Dendritic cell treated with granulocyte-macrophage colony-stimulating factor and Interleukin-4, amounts not matched to agents 40 ng/mL and 50 ng/mL, for 4 days (primary cell): ENCODE data around the gene KRTAP12-4.
"Not testable (repeated sequence)": the region's sequence is repeated elsewhere in the genome, so short reads cannot be mapped to it uniquely, and the experiment has no call there.

Experiments used
- H3K27ac Mint-ChIP-seq: one replicate; pipeline ENCODE4 v1.8.0; 2022; ENCODE audit warnings: mild to moderate bottlenecking, mixed read lengths
- H3K27me3 Mint-ChIP-seq: one replicate; pipeline ENCODE4 v1.8.0; 2022; ENCODE audit warnings: mild to moderate bottlenecking, mixed read lengths
- H3K36me3 Mint-ChIP-seq: one replicate; pipeline ENCODE4 v1.8.0; 2022; ENCODE audit warnings: low read depth, mixed read lengths
- H3K4me1 Mint-ChIP-seq: one replicate; pipeline ENCODE4 v1.8.0; 2022; ENCODE audit warnings: low read depth, mixed read lengths
- H3K4me3 Mint-ChIP-seq: one replicate; pipeline ENCODE4 v1.8.0; 2022; ENCODE audit warnings: mild to moderate bottlenecking, moderate library complexity, mixed read lengths
- H3K9me3 Mint-ChIP-seq: one replicate; pipeline ENCODE4 v1.8.0; 2022; ENCODE audit warnings: mixed read lengths
- intact Hi-C: fragments of 100-400 bp; cut with micrococcal nuclease; formaldehyde crosslinking; loops from one replicate; pipeline ENCODE4 v1.15.0; 2022

The KRTAP12-4 gene

DNA sequence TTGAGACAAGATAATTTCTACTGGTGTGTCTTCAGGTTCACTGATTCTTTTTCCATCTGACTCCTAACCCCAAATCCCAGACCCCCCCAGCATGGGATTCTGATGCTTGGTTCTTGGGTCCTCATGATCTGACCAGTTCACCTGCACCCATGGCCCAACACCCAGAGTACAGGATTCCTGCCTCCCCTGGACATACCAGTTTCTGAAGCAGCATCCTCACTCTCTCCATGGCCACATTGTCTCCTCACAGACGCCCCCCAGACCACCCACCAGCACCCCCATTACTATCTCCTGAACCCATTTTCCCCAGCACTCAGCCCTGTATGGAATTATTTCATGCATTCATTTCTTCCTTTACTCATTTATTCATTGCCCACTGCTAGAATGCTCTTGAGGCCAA is 2.4 kb upstream of the KRTAP12-4 start:
- Mint-ChIP-seq H3K27ac (no peak overlapping the region), H3K9me3 (peaks cover 41% of the 10 kb centered on the region), H3K4me3 (no peak overlapping the region), H3K36me3 (no peaks in the 10 kb centered on the region), H3K27me3 (peaks cover 19% of the 10 kb centered on the region), H3K4me1 (no peaks in the 10 kb centered on the region)
- intact Hi-C loops: no loop called here

DNA sequence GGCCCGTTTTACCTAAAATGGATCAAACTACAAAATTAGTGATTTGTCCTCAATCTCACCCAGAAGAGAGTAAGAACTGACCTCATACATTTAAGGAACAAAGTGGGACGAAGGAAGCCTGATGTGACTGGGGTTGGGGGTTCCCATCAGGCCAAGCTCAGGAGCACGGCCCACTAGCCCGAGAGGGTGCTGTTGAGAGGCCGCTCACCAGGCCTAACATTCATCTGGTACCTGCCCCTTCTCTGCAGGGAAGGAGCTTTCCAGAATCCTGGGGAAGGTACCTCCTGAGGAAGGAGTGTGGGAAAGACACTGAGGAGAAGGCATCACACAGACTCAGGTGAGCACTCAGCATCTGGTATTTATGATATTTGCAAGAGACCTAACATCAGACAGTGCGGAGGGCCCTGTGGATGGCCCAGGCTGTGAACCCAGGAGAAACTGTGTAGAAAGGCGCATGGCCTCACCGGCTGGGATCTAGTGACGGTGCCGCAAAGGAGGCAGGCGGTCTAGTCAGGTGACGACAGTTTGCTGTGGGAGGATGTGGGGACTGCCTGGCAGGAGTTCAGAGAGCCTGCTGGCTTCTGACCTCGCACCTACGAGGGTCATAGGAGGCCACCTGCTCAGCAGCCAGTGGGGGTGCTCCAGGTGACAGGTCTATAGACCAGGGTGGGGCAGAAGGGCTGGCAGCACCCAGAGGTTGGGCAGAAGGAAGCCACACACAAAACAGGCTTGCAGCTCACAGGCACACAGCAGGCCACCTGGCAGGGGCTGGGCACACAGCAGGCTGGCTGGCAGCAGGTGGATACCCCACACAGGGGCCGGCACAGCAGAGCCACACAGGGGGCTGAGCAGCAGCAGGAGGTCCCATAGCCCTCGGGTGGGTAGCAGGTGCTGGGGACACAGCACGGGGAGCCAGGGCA is 543 bp downstream of the KRTAP12-4 start:
- no peaks in the 10 kb centered on the region for H3K4me1 Mint-ChIP-seq
- intact Hi-C loops: no loop called here
- H3K9me3 Mint-ChIP-seq: peaks cover 33% of the 10 kb centered on the region
- H3K4me3 Mint-ChIP-seq: no peak overlapping the region
- H3K36me3 Mint-ChIP-seq: no peaks in the 10 kb centered on the region
- peaks cover 13% of the 10 kb centered on the region for H3K27me3 Mint-ChIP-seq
- no peak overlapping the region for H3K27ac Mint-ChIP-seq

DNA sequence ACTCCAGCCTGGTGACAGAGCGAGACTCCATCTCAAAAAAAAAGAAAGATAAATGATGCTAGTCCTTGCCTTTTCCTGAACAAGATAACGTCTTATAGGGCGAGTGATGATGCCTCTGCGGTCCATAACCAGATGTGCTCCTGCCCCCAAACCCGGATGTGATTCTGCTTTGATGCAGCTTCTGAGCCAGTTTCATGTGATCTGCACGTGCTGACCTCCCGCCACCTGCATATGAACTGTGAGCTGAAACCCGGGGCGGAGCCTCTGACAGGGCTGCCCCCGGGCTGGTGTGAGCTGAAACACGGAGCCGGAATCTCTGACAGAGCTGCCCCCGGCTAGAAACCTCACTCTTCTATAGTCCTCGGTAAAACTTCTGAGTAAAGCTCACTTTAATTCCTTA is 1.3 kb downstream of the KRTAP12-4 start:
- H3K27me3 Mint-ChIP-seq: peaks cover 11% of the 10 kb centered on the region
- H3K36me3 Mint-ChIP-seq: no peaks in the 10 kb centered on the region
- peaks cover 25% of the 10 kb centered on the region for H3K9me3 Mint-ChIP-seq
- no peaks in the 10 kb centered on the region for H3K4me1 Mint-ChIP-seq
- no peak overlapping the region for H3K27ac Mint-ChIP-seq
- intact Hi-C loops: no loop called here
- H3K4me3 Mint-ChIP-seq: no peak overlapping the region

DNA sequence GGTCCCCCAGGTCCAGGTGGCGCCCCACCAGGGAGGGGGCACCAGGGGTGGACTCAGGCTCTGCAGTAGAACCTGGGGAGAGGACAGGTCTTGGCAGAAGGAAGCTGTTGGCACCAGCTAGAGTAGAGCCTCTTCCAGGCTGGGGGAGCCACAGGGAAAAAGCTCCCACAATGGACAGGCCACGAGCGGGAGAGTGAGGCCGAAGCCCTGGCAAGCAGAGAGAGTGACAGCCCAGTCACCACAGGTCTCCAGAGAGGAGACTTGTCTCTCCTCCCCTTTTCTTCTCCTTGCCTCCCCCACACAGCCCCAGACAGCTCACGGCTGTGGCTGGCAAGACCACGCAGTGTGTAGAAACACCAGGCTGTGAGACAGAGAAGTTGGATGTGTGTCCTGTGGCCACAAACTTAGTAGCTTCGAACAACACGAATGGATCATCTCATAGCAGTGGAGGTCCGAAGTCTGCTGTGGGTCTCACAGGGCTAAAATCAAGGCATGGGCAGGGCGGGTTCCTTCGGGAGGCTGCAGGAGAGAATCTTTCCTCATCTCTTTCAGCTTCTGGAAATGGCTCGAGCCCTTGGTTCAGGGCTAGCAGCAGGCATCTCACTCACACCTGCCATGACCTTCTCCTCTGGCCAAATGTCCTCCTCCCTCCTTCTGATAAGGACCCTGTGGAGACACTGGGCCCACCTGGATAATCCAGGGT is 3.3 kb downstream of the KRTAP12-4 start:
- Mint-ChIP-seq H3K27ac (no peak overlapping the region), H3K36me3 (no peaks in the 10 kb centered on the region), H3K27me3 (peaks cover 10% of the 10 kb centered on the region), H3K4me3 (no peak overlapping the region), H3K9me3 (peaks cover 5% of the 10 kb centered on the region), H3K4me1 (no peaks in the 10 kb centered on the region)
- intact Hi-C loops: no loop called here

DNA sequence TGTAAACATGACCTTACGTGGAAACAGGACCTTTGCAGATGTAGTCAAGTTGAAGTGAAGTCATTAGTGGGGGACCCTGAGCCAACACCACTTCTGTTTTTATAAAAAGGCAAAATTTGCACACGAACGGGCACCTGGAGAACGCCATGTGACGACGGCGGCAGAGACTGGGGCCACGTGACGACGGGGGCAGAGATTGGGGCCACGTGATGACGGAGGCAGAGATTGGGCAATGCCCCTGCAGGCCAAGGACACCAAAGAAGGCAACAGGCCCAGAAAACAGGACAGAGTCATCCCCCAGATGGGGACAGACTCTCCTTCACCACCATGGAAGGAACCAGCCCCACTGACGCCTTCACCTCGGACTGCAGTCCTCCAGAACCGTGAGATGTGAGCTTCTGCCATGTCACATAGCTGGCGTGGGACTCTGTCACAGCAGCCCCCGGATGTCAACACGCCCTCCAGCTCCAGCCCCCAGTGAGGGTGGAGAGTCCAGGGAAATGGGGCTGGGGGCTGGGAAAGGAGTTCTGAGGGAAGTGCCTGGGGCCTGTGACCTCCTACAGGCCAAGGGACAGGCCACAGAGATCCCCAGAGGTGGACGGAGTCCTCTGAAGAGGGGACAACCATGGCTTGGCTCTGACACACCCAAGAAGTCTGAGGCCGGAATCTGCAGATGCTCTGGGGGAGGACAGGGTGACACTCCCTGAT is 4.0 kb downstream of the KRTAP12-4 start:
- H3K4me1 Mint-ChIP-seq: no peaks in the 10 kb centered on the region
- no peaks in the 10 kb centered on the region for H3K36me3 Mint-ChIP-seq
- H3K27me3 Mint-ChIP-seq: peaks cover 9% of the 10 kb centered on the region
- no peaks in the 10 kb centered on the region for H3K9me3 Mint-ChIP-seq
- H3K4me3 Mint-ChIP-seq: no peak overlapping the region
- H3K27ac Mint-ChIP-seq: no peak overlapping the region
- intact Hi-C loops: no loop called here

DNA sequence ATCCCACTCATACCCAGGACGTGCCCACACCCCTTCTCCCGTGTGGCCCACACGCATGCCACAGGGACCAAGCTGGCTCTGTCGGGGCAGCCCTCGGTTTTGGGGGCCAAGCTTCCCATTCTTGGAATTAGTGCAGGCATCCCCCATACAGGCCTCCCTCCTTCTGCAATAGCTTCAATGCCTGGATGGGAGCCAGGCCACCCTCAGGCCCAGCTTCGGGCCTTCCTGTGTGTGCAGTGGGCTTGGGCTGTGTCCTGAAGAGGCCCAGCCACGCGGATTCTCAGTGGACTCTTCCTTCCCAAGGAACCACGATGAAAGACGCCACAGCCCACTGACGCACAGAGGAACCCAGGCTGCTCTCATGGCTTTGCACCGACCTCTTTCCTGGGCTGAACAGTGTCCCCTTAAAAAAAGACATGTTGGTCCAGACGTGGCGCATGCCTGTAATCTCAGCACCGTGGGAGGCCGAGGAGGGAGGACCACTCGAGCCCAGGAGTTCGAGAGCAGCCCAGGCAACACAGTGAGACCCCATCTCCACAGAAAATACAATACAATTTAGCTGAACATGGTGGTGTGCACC is 4.8 kb downstream of the KRTAP12-4 start:
- H3K27me3 Mint-ChIP-seq: peaks cover 9% of the 10 kb centered on the region
- H3K9me3 Mint-ChIP-seq: peaks cover 6% of the 10 kb centered on the region
- H3K27ac Mint-ChIP-seq: no peak overlapping the region
- no peaks in the 10 kb centered on the region for H3K36me3 Mint-ChIP-seq
- intact Hi-C loops: no loop called here
- no peak overlapping the region for H3K4me3 Mint-ChIP-seq
- H3K4me1 Mint-ChIP-seq: no peaks in the 10 kb centered on the region

DNA sequence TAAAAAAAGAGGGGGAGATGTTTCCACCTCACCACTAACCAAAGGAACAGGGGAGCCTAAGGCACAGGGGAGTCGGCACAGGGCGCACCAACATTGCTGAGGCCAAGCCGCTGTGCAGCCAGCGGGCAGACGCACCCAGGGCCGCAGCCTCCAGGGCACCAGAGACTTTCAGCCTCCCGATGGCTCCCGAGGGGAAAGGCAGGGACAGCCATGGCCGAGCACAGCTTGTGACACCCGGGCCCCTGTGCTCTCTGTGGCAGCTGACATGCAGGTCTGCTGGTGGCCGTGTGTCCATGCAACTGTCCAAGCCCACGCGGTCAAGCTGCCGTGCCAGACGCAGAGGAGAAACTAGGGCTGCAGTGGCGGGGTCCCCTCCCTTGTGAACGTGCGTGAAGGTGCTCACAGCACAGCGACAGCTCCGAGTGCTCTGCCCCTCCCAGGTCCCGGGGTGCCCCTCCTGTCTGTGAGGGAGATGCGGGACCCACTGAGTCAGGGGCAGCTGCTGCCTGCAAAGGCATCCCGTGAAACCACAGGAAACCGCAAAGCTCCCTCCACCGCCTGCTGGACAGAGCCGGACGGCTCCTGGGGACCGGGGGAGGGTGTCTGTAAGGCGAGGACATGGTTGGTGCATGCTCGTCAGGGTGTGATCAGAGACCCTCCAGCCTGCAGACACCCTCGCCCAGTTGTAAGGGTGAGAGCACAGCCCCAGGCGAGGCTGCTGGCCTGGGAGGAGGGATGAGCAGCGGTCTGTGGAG is 5.7 kb downstream of the KRTAP12-4 start:
- no peak overlapping the region for H3K4me3 Mint-ChIP-seq
- intact Hi-C loops: no loop called here
- H3K36me3 Mint-ChIP-seq: no peaks in the 10 kb centered on the region
- peaks cover 8% of the 10 kb centered on the region for H3K27me3 Mint-ChIP-seq
- no peaks in the 10 kb centered on the region for H3K4me1 Mint-ChIP-seq
- peaks cover 14% of the 10 kb centered on the region for H3K9me3 Mint-ChIP-seq
- H3K27ac Mint-ChIP-seq: no peak overlapping the region

DNA sequence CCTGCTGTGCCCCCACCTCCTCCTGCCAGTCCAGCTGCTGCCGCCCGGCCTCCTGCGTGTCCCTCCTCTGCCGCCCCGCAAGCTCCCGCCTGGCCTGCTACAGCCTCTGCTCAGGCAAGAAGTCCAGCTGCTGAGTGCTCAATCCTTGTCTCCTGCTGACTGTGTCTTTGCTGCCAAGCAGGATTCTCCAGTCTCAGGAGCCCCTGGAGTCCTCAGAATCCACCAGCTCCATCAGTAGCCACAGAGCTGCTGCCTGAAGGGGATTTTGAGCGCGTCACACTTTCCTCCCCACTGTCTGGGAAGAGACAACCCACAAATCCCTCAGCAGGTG is 7.3 kb downstream of the KRTAP12-4 start:
- Mint-ChIP-seq H3K27me3 (peaks cover 7% of the 10 kb centered on the region), H3K27ac (no peak overlapping the region), H3K36me3 (no peaks in the 10 kb centered on the region)

DNA sequence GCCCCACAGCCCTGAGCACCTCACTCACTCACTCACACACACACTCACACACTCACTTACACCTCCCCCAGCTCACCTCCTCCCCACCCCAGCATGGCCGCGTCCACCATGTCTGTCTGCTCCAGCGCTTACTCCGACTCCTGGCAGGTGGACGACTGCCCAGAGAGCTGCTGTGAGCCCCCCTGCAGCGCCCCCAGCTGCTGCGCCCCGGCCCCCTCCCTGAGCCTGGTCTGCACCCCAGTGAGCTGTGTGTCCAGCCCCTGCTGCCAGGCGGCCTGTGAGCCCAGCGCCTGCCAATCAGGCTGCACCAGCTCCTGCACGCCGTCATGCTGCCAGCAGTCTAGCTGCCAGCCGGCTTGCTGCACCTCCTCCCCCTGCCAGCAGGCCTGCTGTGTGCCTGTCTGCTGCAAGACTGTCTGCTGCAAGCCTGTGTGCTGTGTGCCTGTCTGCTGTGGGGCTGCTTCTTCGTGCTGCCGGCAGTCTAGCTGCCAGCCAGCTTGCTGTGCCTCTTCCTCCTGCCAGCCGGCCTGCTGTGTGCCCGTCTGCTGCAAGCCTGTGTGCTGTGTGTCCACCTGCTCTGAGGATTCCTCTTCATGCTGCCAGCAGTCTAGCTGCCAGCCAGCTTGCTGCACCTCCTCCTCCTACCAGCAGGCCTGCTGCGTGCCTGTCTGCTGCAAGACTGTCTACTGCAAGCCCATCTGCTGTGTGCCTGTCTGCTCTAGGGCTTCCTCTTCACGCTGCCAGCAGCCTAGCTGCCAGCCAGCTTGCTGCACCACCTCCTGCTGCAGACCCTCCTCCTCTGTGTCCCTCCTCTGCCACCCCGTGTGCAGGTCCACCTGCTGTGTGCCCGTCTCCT is 7.9 kb downstream of the KRTAP12-4 start, which contains the start of gene KRTAP10-11:
Gene KRTAP10-11, plus strand, starts transcription at position 49 of the 856 bp plus-strand sequence. Its CDS starts 45 bp downstream, at position 94.
- H3K4me1 Mint-ChIP-seq, H3K36me3 Mint-ChIP-seq, H3K27ac Mint-ChIP-seq, H3K4me3 Mint-ChIP-seq, intact Hi-C loops, H3K27me3 Mint-ChIP-seq: not testable (repeated sequence)
- H3K9me3 Mint-ChIP-seq: peaks cover 27% of the 10 kb centered on the region

More for the DNA sequence above, 7.3 kb downstream of the KRTAP12-4 start:
- intact Hi-C loops: no loop called here
- Mint-ChIP-seq H3K9me3 (peaks cover 25% of the 10 kb centered on the region), H3K4me1 (no peaks in the 10 kb centered on the region), H3K4me3 (no peak overlapping the region)

DNA sequence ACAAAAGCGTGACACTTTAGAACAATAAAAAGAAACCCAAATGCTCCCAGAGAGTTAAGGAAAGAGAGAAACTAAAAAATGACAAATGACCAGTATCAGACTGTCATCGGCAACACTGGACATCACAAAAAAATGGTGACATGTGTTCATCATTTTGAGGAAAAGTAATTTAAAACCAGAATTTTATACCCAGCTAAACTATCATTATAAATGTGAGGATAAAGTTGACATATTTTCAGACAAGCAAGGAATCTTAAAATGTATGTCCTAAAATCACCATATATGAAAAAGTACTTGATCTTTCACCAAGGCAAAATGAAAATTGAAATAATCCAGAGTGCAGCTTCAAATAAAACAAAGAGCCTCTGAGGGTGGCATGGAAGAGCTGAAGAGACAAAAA is 9.6 kb downstream of the KRTAP12-4 start:
- peaks cover 44% of the 10 kb centered on the region for H3K9me3 Mint-ChIP-seq

DNA sequence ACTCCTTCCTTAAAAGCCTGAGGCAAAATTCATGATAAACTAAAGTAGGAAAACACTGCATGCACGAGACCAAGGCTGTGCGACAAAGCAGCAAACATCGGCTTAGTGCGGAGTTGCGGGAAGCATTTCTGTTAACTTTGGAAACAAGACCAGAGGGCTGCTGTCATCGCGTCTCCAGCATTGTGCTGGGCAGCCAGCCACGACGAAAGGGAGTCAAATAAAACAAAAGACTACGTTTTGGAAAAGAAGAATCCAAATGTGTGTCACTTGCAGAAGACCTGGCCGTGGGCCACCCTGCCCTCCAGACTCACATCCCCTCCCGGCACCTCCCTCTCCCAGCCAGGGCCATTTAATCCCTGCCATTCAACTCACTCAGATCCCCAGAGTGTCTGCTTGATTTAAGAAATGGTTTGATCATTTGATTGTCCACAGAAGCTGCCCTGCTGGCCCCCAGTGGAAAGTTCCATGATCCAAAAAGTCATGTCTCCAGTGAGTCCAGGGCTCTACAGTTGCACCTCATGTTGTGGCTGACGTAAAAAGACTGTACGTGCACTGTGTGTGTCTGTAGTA is 10.6 kb downstream of the KRTAP12-4 start:
- no peak overlapping the region for H3K27ac Mint-ChIP-seq
- intact Hi-C loops: no loop called here
- no peaks in the 10 kb centered on the region for H3K36me3 Mint-ChIP-seq
- no peak overlapping the region for H3K4me3 Mint-ChIP-seq
- peaks cover 7% of the 10 kb centered on the region for H3K27me3 Mint-ChIP-seq
- peaks cover 46% of the 10 kb centered on the region for H3K9me3 Mint-ChIP-seq
- H3K4me1 Mint-ChIP-seq: no peaks in the 10 kb centered on the region

More for the DNA sequence above, 9.6 kb downstream of the KRTAP12-4 start:
- no peak overlapping the region for H3K27ac Mint-ChIP-seq
- no peaks in the 10 kb centered on the region for H3K4me1 Mint-ChIP-seq
- no peak overlapping the region for H3K4me3 Mint-ChIP-seq
- intact Hi-C loops: no loop called here
- peaks cover 7% of the 10 kb centered on the region for H3K27me3 Mint-ChIP-seq
- H3K36me3 Mint-ChIP-seq: no peaks in the 10 kb centered on the region

DNA sequence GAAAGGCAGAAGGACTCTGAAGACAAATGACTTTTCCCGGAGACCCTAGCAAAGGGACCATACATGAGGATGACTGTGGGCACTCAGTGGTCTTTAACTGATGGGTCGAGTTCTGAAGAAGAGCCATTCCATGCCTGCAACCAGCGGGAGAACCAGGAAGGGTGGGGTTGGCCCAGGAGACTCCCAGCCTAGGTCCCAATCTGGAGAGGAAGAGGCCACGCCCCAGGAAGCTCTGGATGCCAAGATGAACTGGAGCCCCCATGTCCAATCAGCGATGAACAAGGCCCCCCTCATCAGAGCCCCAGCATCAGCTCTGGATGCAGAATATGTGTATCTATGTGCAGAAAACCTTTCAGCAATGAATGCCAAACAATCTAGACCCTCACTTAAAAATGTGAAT is 13.7 kb downstream of the KRTAP12-4 start:
- peaks cover 6% of the 10 kb centered on the region for H3K27me3 Mint-ChIP-seq
- H3K4me3 Mint-ChIP-seq: no peak overlapping the region
- intact Hi-C loops: no loop called here
- H3K27ac Mint-ChIP-seq: no peak overlapping the region
- no peaks in the 10 kb centered on the region for H3K36me3 Mint-ChIP-seq
- peaks cover 46% of the 10 kb centered on the region for H3K9me3 Mint-ChIP-seq
- H3K4me1 Mint-ChIP-seq: no peaks in the 10 kb centered on the region
